Measurements from ENCODE around the gene PEX5L.

Gene PEX5L

GRCh38 chr3:180004542-180004941, 32.2 kb downstream of the PEX5L start:
- no peak for DNase-seq (ENCODE audit: low spot score)

- no peak for DNase-seq (ENCODE audit: low spot score)
These were observed 34.7 kb downstream of the PEX5L start for GRCh38 chr3:180002006-180002405.

GRCh38 chr3:180000500-180000899, 36.2 kb downstream of the PEX5L start:
- DNase-seq (ENCODE audit: low spot score), result no peak

GRCh38 chr3:179995406-179995805, 41.3 kb downstream of the PEX5L start:
- DNase-seq (ENCODE audit: low spot score), result no peak

GRCh38 chr3:179991883-179992282, 44.9 kb downstream of the PEX5L start:
- no peak for DNase-seq (ENCODE audit: low spot score)

- no peak for DNase-seq (ENCODE audit: low spot score)
These were observed 45.6 kb downstream of the PEX5L start for GRCh38 chr3:179991104-179991503.

- DNase-seq (ENCODE audit: low spot score), result no peak
These were observed 55.1 kb downstream of the PEX5L start for GRCh38 chr3:179981646-179982045.

GRCh38 chr3:179977356-179977755, 59.4 kb downstream of the PEX5L start:
- no peak for DNase-seq (ENCODE audit: low spot score)

- peak; percentile 18 for DNase-seq (ENCODE audit: low spot score)
These were observed 62.8 kb downstream of the PEX5L start for GRCh38 chr3:179973931-179974361.

GRCh38 chr3:179972881-179973423, 63.8 kb downstream of the PEX5L start:
- DNase-seq (ENCODE audit: low spot score), result no peak

GRCh38 chr3:179971280-179971679, 65.5 kb downstream of the PEX5L start:
- DNase-seq (ENCODE audit: low spot score), result no peak

GRCh38 chr3:179970746-179971145, 66.0 kb downstream of the PEX5L start:
- DNase-seq (ENCODE audit: low spot score), result no peak

- no peak for DNase-seq (ENCODE audit: low spot score)
These were observed 67.2 kb downstream of the PEX5L start for GRCh38 chr3:179969525-179969924.

- DNase-seq (ENCODE audit: low spot score), result no peak
These were observed 69.1 kb downstream of the PEX5L start for GRCh38 chr3:179967622-179968021.

GRCh38 chr3:179964890-179965289, 71.8 kb downstream of the PEX5L start:
- no peak for DNase-seq (ENCODE audit: low spot score)

GRCh38 chr3:179962629-179963387, 73.9 kb downstream of the PEX5L start:
- no peak for DNase-seq (ENCODE audit: low spot score)

- no peak for DNase-seq (ENCODE audit: low spot score)
These were observed 75.0 kb downstream of the PEX5L start for GRCh38 chr3:179961703-179962078.

- DNase-seq (ENCODE audit: low spot score), result no peak
These were observed 75.5 kb downstream of the PEX5L start for GRCh38 chr3:179961071-179961702.

GRCh38 chr3:179958759-179959158, 78.0 kb downstream of the PEX5L start:
- DNase-seq (ENCODE audit: low spot score), result no peak

- DNase-seq (ENCODE audit: low spot score), result no peak
These were observed 78.6 kb downstream of the PEX5L start for GRCh38 chr3:179958143-179958542.

- DNase-seq (ENCODE audit: low spot score), result no peak
These were observed 79.4 kb downstream of the PEX5L start for GRCh38 chr3:179957264-179957845.

- no peak for DNase-seq (ENCODE audit: low spot score)
These were observed 80.3 kb downstream of the PEX5L start for GRCh38 chr3:179956416-179956830.

GRCh38 chr3:179955809-179956208, 80.9 kb downstream of the PEX5L start:
- no peak for DNase-seq (ENCODE audit: low spot score)

Data from iPS-NIHi11 (cell line).